ENCODE measurements around the gene STARD10. TPM values are rescaled to one million over a fixed set of nuclear protein-coding genes. Genes with fewer than 3 reads are reported as not detected.

The STARD10 gene
- total and polyA plus RNA-seq, 2 donors (not counting 3 experiments of a cell fraction or from before 2014, with no cell fraction given), result 16.1 to 22.5 TPM

GRCh38 chr11:72742513-72743320 is 51.1 kb downstream of the STARD10 start:
- peaks cover 2% of the 10 kb centered on the region for H3K79me2 ChIP-seq (ENCODE audit: control insufficient read depth, insufficient read depth, low read length)
- ChIA-PET CTCF (no interaction called here), POLR2A (no interaction called here)
- TF ChIP-seq FOS (IDR thresholded peaks at IDR 0.05; ENCODE audit: borderline replicate concordance, insufficient read depth, low read length), result no peak
- TF ChIP-seq JUN (IDR thresholded peaks at IDR 0.05; ENCODE audit: borderline replicate concordance, insufficient read depth, insufficient read length, low read depth), result no peak
- TF ChIP-seq POLR2A (IDR thresholded peaks at IDR 0.05; ENCODE audit: low read depth, low read length), result no peak
- TF ChIP-seq EZH2 (IDR thresholded peaks at IDR 0.05; ENCODE audit: borderline replicate concordance, low read depth, low read length, severe bottlenecking), result no peak
- no peak for TF ChIP-seq MYC (IDR thresholded peaks at IDR 0.05; ENCODE audit: low read depth, low read length)
- TF ChIP-seq POLR2AphosphoS5 (IDR thresholded peaks at IDR 0.05; ENCODE audit: insufficient read depth, low read depth, low read length), result no peak
- no peak for TF ChIP-seq CTCF (IDR thresholded peaks at IDR 0.05; ENCODE audit: extremely low read depth in 1 of 2, insufficient read depth in 1 of 2, low read depth in 1 of 2, low read length in 2 of 2)
- TF ChIP-seq GATA2 (IDR thresholded peaks at IDR 0.05; ENCODE audit: insufficient read depth, insufficient read length, low read depth, low read length), result no peak
- no peak for TF ChIP-seq MAX (IDR thresholded peaks at IDR 0.05; ENCODE audit: insufficient read depth, insufficient read length)
- H3K27ac ChIP-seq (ENCODE audit: insufficient read depth, low read depth, low read length), result no peak overlapping the region
- no peaks in the 10 kb centered on the region for H3K9me3 ChIP-seq (replicated peaks; ENCODE audit: control insufficient read depth, insufficient read depth, low read length)
- no peaks in the 10 kb centered on the region for H3K27me3 ChIP-seq (ENCODE audit: control insufficient read depth in 2 of 2, insufficient read depth in 2 of 2, low read length in 2 of 2)
- H3K4me3 ChIP-seq (replicated peaks in 1 of 3; ENCODE audit: insufficient read depth in 1 of 3, low read depth in 1 of 3, low read length in 3 of 3), result no peak overlapping the region
- H2AFZ ChIP-seq (ENCODE audit: low read depth, low read length), result no peak overlapping the region
- intact Hi-C loops (cut with micrococcal nuclease), result no loop called here
- H3K9ac ChIP-seq (replicated peaks; ENCODE audit: extremely low read depth, insufficient read depth, low read length), result no peak overlapping the region
- H3K9me1 ChIP-seq (replicated peaks; ENCODE audit: control insufficient read depth, extremely low read depth, insufficient read depth, low read length), result no peaks in the 10 kb centered on the region
- FAIRE-seq (no peak), DNase-seq (ENCODE audit: low read depth, low spot score) (no peak)
- no peaks in the 10 kb centered on the region for H4K20me1 ChIP-seq (replicated peaks; ENCODE audit: control insufficient read depth, extremely low read depth, insufficient read depth, low read length)
- dilution Hi-C loops (cut with MboI; ENCODE audit: extremely low pct_ligation_motif_present, low sequenced_read_pairs), result no loop called here
- no TSS peak for BruUV-seq (replicated peaks)
- H3K36me3 ChIP-seq (ENCODE audit: control insufficient read depth in 2 of 2, extremely low read depth in 1 of 2, insufficient read depth in 2 of 2, low read length in 2 of 2), result no peaks in the 10 kb centered on the region
- H3K4me1 ChIP-seq (ENCODE audit: control insufficient read depth, extremely low read depth, insufficient read depth, low read length), result no peaks in the 10 kb centered on the region
- no peak overlapping the region for H3K4me2 ChIP-seq (ENCODE audit: insufficient read depth, low read length)
